ENCODE data around the gene NMT2. TPM values are rescaled to one million over a fixed set of nuclear protein-coding genes. Genes with fewer than 3 reads are reported as not detected.

The NMT2 gene
- total and polyA plus RNA-seq, 4 donors = 33.2 to 43.1 (median 35.9) TPM

GRCh38 chr10:15168786-15169554 is 477 bp upstream of the NMT2 start:
- H3K4me3 ChIP-seq (ENCODE audit: low read depth, low read length) = peak overlapping the region; percentile 32
- 18% methylated on average over 22 of the region's 44 CpGs for WGBS (ENCODE audit: insufficient coverage)
- H3K27me3 ChIP-seq (ENCODE audit: control insufficient read depth, insufficient read depth, low read length) = no peaks in the 10 kb centered on the region
- peak overlapping the region; percentile 52 for H3K27ac ChIP-seq (ENCODE audit: low read depth, low read length)
- peaks cover 10% of the 10 kb centered on the region for H3K4me1 ChIP-seq (ENCODE audit: control insufficient read depth, insufficient read depth, low read length)
- DNase-seq (ENCODE audit: low read depth in 4 of 6, low spot score in 6 of 6) = peak; percentile 53 to 98 (median 88)
- no peaks in the 10 kb centered on the region for H3K36me3 ChIP-seq (ENCODE audit: control insufficient read depth, insufficient read depth, low read length)
- H3K9me3 ChIP-seq (ENCODE audit: control insufficient read depth, insufficient read depth, low read length) = no peaks in the 10 kb centered on the region

GRCh38 chr10:15167411-15168290 is 842 bp downstream of the NMT2 start:
- Histone ChIP-seq H3K4me1 (ENCODE audit: control insufficient read depth, insufficient read depth, low read length) (peaks cover 10% of the 10 kb centered on the region), H3K9me3 (ENCODE audit: control insufficient read depth, insufficient read depth, low read length) (no peaks in the 10 kb centered on the region), H3K27ac (ENCODE audit: low read depth, low read length) (peak overlapping the region; percentile 67), H3K36me3 (ENCODE audit: control insufficient read depth, insufficient read depth, low read length) (no peaks in the 10 kb centered on the region), H3K27me3 (ENCODE audit: control insufficient read depth, insufficient read depth, low read length) (no peaks in the 10 kb centered on the region), H3K4me3 (ENCODE audit: low read depth, low read length) (peak overlapping the region; percentile 72)
- DNase-seq (ENCODE audit: low read depth in 4 of 6, low spot score in 6 of 6) = peak in 4 of 6 donors; percentile 17 to 75 (median 40)
- WGBS (ENCODE audit: insufficient coverage) = under 1% methylated on average over 50 of the region's 54 CpGs

- Histone ChIP-seq H3K27me3 (ENCODE audit: control insufficient read depth, insufficient read depth, low read length) (no peaks in the 10 kb centered on the region), H3K4me3 (ENCODE audit: low read depth, low read length) (no peak overlapping the region), H3K4me1 (ENCODE audit: control insufficient read depth, insufficient read depth, low read length) (peaks cover 10% of the 10 kb centered on the region), H3K9me3 (ENCODE audit: control insufficient read depth, insufficient read depth, low read length) (no peaks in the 10 kb centered on the region), H3K27ac (ENCODE audit: low read depth, low read length) (peak overlapping the region; percentile 13), H3K36me3 (ENCODE audit: control insufficient read depth, insufficient read depth, low read length) (no peaks in the 10 kb centered on the region)
- DNase-seq (ENCODE audit: low read depth in 4 of 6, low spot score in 6 of 6) = peak in 2 of 6 donors; percentile 50 to 72
- WGBS (ENCODE audit: insufficient coverage) = 14% methylated on average over 1 of the region's 2 CpGs
These were observed 2.2 kb downstream of the NMT2 start for GRCh38 chr10:15166325-15166724.

GRCh38 chr10:15163253-15163828 is 5.2 kb downstream of the NMT2 start:
- Histone ChIP-seq H3K4me1 (ENCODE audit: control insufficient read depth, insufficient read depth, low read length) (peaks cover 3% of the 10 kb centered on the region), H3K36me3 (ENCODE audit: control insufficient read depth, insufficient read depth, low read length) (no peaks in the 10 kb centered on the region), H3K4me3 (ENCODE audit: low read depth, low read length) (no peak overlapping the region), H3K27me3 (ENCODE audit: control insufficient read depth, insufficient read depth, low read length) (no peaks in the 10 kb centered on the region), H3K27ac (ENCODE audit: low read depth, low read length) (no peak overlapping the region), H3K9me3 (ENCODE audit: control insufficient read depth, insufficient read depth, low read length) (no peaks in the 10 kb centered on the region)
- WGBS (ENCODE audit: insufficient coverage) = no CpG with 5 or more reads among the region's 2 CpGs
- no peak for DNase-seq (ENCODE audit: low read depth in 4 of 6, low spot score in 6 of 6)

GRCh38 chr10:15158972-15159371 is 9.5 kb downstream of the NMT2 start:
- Histone ChIP-seq H3K4me1 (ENCODE audit: control insufficient read depth, insufficient read depth, low read length) (no peaks in the 10 kb centered on the region), H3K9me3 (ENCODE audit: control insufficient read depth, insufficient read depth, low read length) (no peaks in the 10 kb centered on the region), H3K27me3 (ENCODE audit: control insufficient read depth, insufficient read depth, low read length) (no peaks in the 10 kb centered on the region), H3K4me3 (ENCODE audit: low read depth, low read length) (no peak overlapping the region), H3K36me3 (ENCODE audit: control insufficient read depth, insufficient read depth, low read length) (no peaks in the 10 kb centered on the region), H3K27ac (ENCODE audit: low read depth, low read length) (no peak overlapping the region)
- DNase-seq (ENCODE audit: low read depth in 4 of 6, low spot score in 6 of 6) = no peak

GRCh38 chr10:15158448-15158847 is 10.0 kb downstream of the NMT2 start:
- no CpG with 5 or more reads among the region's 2 CpGs for WGBS (ENCODE audit: insufficient coverage)
- Histone ChIP-seq H3K4me1 (ENCODE audit: control insufficient read depth, insufficient read depth, low read length) (no peaks in the 10 kb centered on the region), H3K36me3 (ENCODE audit: control insufficient read depth, insufficient read depth, low read length) (no peaks in the 10 kb centered on the region), H3K27ac (ENCODE audit: low read depth, low read length) (no peak overlapping the region), H3K4me3 (ENCODE audit: low read depth, low read length) (no peak overlapping the region), H3K9me3 (ENCODE audit: control insufficient read depth, insufficient read depth, low read length) (no peaks in the 10 kb centered on the region), H3K27me3 (ENCODE audit: control insufficient read depth, insufficient read depth, low read length) (no peaks in the 10 kb centered on the region)
- no peak for DNase-seq (ENCODE audit: low read depth in 4 of 6, low spot score in 6 of 6)

- Histone ChIP-seq H3K4me1 (ENCODE audit: control insufficient read depth, insufficient read depth, low read length) (no peaks in the 10 kb centered on the region), H3K27me3 (ENCODE audit: control insufficient read depth, insufficient read depth, low read length) (no peaks in the 10 kb centered on the region), H3K36me3 (ENCODE audit: control insufficient read depth, insufficient read depth, low read length) (no peaks in the 10 kb centered on the region), H3K27ac (ENCODE audit: low read depth, low read length) (no peak overlapping the region), H3K4me3 (ENCODE audit: low read depth, low read length) (no peak overlapping the region), H3K9me3 (ENCODE audit: control insufficient read depth, insufficient read depth, low read length) (no peaks in the 10 kb centered on the region)
- 92% methylated on average over 6 of the region's 14 CpGs for WGBS (ENCODE audit: insufficient coverage)
- no peak for DNase-seq (ENCODE audit: low read depth in 4 of 6, low spot score in 6 of 6)
These were observed 12.4 kb downstream of the NMT2 start for GRCh38 chr10:15155978-15156656.

- Histone ChIP-seq H3K9me3 (ENCODE audit: control insufficient read depth, insufficient read depth, low read length) (no peaks in the 10 kb centered on the region), H3K36me3 (ENCODE audit: control insufficient read depth, insufficient read depth, low read length) (no peaks in the 10 kb centered on the region), H3K27ac (ENCODE audit: low read depth, low read length) (no peak overlapping the region), H3K27me3 (ENCODE audit: control insufficient read depth, insufficient read depth, low read length) (no peaks in the 10 kb centered on the region), H3K4me1 (ENCODE audit: control insufficient read depth, insufficient read depth, low read length) (no peaks in the 10 kb centered on the region), H3K4me3 (ENCODE audit: low read depth, low read length) (no peak overlapping the region)
- no peak for DNase-seq (ENCODE audit: low read depth in 4 of 6, low spot score in 6 of 6)
These were observed 15.9 kb downstream of the NMT2 start for GRCh38 chr10:15152556-15152955.

- no peak for DNase-seq (ENCODE audit: low read depth in 4 of 6, low spot score in 6 of 6)
- H3K27ac ChIP-seq (ENCODE audit: low read depth, low read length) = no peak overlapping the region
- WGBS (ENCODE audit: insufficient coverage) = 76% methylated on average over 6 of the region's 7 CpGs
- no peaks in the 10 kb centered on the region for H3K4me1 ChIP-seq (ENCODE audit: control insufficient read depth, insufficient read depth, low read length)
- no peaks in the 10 kb centered on the region for H3K9me3 ChIP-seq (ENCODE audit: control insufficient read depth, insufficient read depth, low read length)
- H3K36me3 ChIP-seq (ENCODE audit: control insufficient read depth, insufficient read depth, low read length) = no peaks in the 10 kb centered on the region
- H3K27me3 ChIP-seq (ENCODE audit: control insufficient read depth, insufficient read depth, low read length) = no peaks in the 10 kb centered on the region
- H3K4me3 ChIP-seq (ENCODE audit: low read depth, low read length) = no peak overlapping the region
These were observed 17.9 kb downstream of the NMT2 start for GRCh38 chr10:15150563-15150962.

All from spinal cord (tissue), 10 donors.